Measurements from ENCODE around the gene HELZ.

HELZ gene

GRCh38 chr17:67119102-67119501, 125.9 kb downstream of the HELZ start (continued):
- no peak for TF ChIP-seq PRDM10 (tag by site-specific recombination; IDR thresholded peaks at IDR 0.05)
- no peak for TF ChIP-seq PATZ1 (tag by site-specific recombination; IDR thresholded peaks at IDR 0.05)
- no peak for TF ChIP-seq ZNF449 (tag by site-specific recombination; IDR thresholded peaks at IDR 0.05)

- Histone ChIP-seq H3K4me3 (ENCODE audit: low read depth, low read length) (no peak overlapping the region), H3K9me3 (ENCODE audit: control insufficient read depth, insufficient read depth, low read depth, low read length) (no peaks in the 10 kb centered on the region), H3K27ac (ENCODE audit: extremely low read depth, low read depth, low read length) (no peak overlapping the region), H3K36me3 (ENCODE audit: control insufficient read depth in 2 of 2, insufficient read depth in 1 of 2, low read length in 2 of 2) (peaks cover 67 to 68% of the 10 kb centered on the region in 2 experiments), H3K4me1 (ENCODE audit: control insufficient read depth, insufficient read depth, low read length) (0 out of 2 replicates have a peak, but pooled peaks cover 5% of the 10 kb centered on the region)
- ChIA-PET POLR2A (no interaction called here), CTCF (interaction anchor here (0.6 to 1.0 kb wide), 4 partner anchors 15 to 159 kb away, joined by 3 to 4 read pairs (median 3); no protein-coding TSS in a partner anchor)
- TF ChIP-seq SETDB1 (IDR thresholded peaks at IDR 0.05; ENCODE audit: insufficient read length, low read length), result peak; percentile 73
- peak; percentile 35; the same call in 1 of the 2 replicates for TF ChIP-seq ZBTB17 (tag by site-specific recombination; IDR thresholded peaks at IDR 0.05)
- TF ChIP-seq KLF16 (tag by site-specific recombination; IDR thresholded peaks at IDR 0.05), result no peak
- TF ChIP-seq ZNF311 (tag by site-specific recombination; IDR thresholded peaks at IDR 0.05; ENCODE audit: borderline replicate concordance), result no peak
Measured at GRCh38 chr17:67116045-67116575, 128.9 kb downstream of the HELZ start.

GRCh38 chr17:67115401-67115800, 129.6 kb downstream of the HELZ start:
- peak; percentile 72 for TF ChIP-seq PRDM6 (tag by site-specific recombination; IDR thresholded peaks at IDR 0.05)
- no peak for TF ChIP-seq ZEB2 (tag by site-specific recombination; IDR thresholded peaks at IDR 0.05)
- H3K9me3 ChIP-seq (ENCODE audit: control insufficient read depth, insufficient read depth, low read depth, low read length), result no peaks in the 10 kb centered on the region
- ChIA-PET POLR2A (no interaction called here), CTCF (interaction anchor here (0.5 to 1.0 kb wide), 5 partner anchors 14 to 158 kb away, joined by 3 to 4 read pairs (median 3); no protein-coding TSS in a partner anchor)
- no peak overlapping the region for H3K4me3 ChIP-seq (ENCODE audit: low read depth, low read length)
- H3K36me3 ChIP-seq (ENCODE audit: control insufficient read depth in 2 of 2, insufficient read depth in 1 of 2, low read length in 2 of 2), result peaks cover 60 to 67% of the 10 kb centered on the region in 2 experiments
- 0 out of 2 replicates have a peak, but pooled peaks cover 5% of the 10 kb centered on the region for H3K4me1 ChIP-seq (ENCODE audit: control insufficient read depth, insufficient read depth, low read length)
- no peak overlapping the region for H3K27ac ChIP-seq (ENCODE audit: extremely low read depth, low read depth, low read length)
